CD4-positive, alpha-beta T cell treated with Interleukin-1 beta for 1 hour (primary cell): Measurements from ENCODE around the gene CYSLTR2.
"Not testable (repeated sequence)": the region's sequence is repeated elsewhere in the genome, so short reads cannot be mapped to it uniquely, and the experiment has no call there.

Source experiments
- DNase-seq, 2 donors: peaks; one replicate each; pipeline ENCODE4 v3.0.0-alpha.2; 2020 to 2022

CYSLTR2 gene

GRCh38 chr13:48645845-48646244 is 7.9 kb upstream of the CYSLTR2 start:
- no peak for DNase-seq

GRCh38 chr13:48646791-48647190 is 6.9 kb upstream of the CYSLTR2 start:
- no peak for DNase-seq

GRCh38 chr13:48647625-48648024 is 6.1 kb upstream of the CYSLTR2 start:
- no peak for DNase-seq

GRCh38 chr13:48648446-48648845 is 5.3 kb upstream of the CYSLTR2 start:
- DNase-seq, result no peak

GRCh38 chr13:48652851-48653471 is 768 bp upstream of the CYSLTR2 start:
- no peak for DNase-seq

- DNase-seq, result no peak
These were observed 782 bp downstream of the CYSLTR2 start for GRCh38 chr13:48654511-48654910.

GRCh38 chr13:48655291-48655690 is 1.6 kb downstream of the CYSLTR2 start:
- DNase-seq, result no peak

- no peak for DNase-seq
These were observed 2.9 kb downstream of the CYSLTR2 start for GRCh38 chr13:48656608-48657007.

- peak in 1 of 2 donors; percentile 28 for DNase-seq
These were observed 6.8 kb downstream of the CYSLTR2 start for GRCh38 chr13:48660361-48661076.

- no peak for DNase-seq
These were observed 7.4 kb downstream of the CYSLTR2 start for GRCh38 chr13:48661107-48661506.

GRCh38 chr13:48662226-48662625 is 8.5 kb downstream of the CYSLTR2 start:
- DNase-seq, result no peak

GRCh38 chr13:48667136-48667535 is 13.4 kb downstream of the CYSLTR2 start:
- DNase-seq, result no peak

- not testable (repeated sequence) for DNase-seq
These were observed 17.7 kb downstream of the CYSLTR2 start for GRCh38 chr13:48671421-48671820.

GRCh38 chr13:48675247-48675646 is 21.5 kb downstream of the CYSLTR2 start:
- no peak for DNase-seq

- DNase-seq, result no peak
These were observed 24.6 kb downstream of the CYSLTR2 start for GRCh38 chr13:48678316-48678715.

- no peak for DNase-seq
These were observed 26.4 kb downstream of the CYSLTR2 start for GRCh38 chr13:48679941-48680680.

GRCh38 chr13:48680756-48681392 is 27.1 kb downstream of the CYSLTR2 start:
- no peak for DNase-seq

- no peak for DNase-seq
These were observed 28.2 kb downstream of the CYSLTR2 start for GRCh38 chr13:48681905-48682304.

- no peak for DNase-seq
These were observed 28.7 kb downstream of the CYSLTR2 start for GRCh38 chr13:48682436-48682835.

- no peak for DNase-seq
These were observed 33.0 kb downstream of the CYSLTR2 start for GRCh38 chr13:48686636-48687210.

- DNase-seq, result no peak
These were observed 33.5 kb downstream of the CYSLTR2 start for GRCh38 chr13:48687249-48687648.

- no peak for DNase-seq
These were observed 40.3 kb downstream of the CYSLTR2 start for GRCh38 chr13:48693998-48694397.

GRCh38 chr13:48695776-48696175 is 42.0 kb downstream of the CYSLTR2 start:
- DNase-seq, result no peak
